ENCODE data around the gene AGPS.

DNA sequence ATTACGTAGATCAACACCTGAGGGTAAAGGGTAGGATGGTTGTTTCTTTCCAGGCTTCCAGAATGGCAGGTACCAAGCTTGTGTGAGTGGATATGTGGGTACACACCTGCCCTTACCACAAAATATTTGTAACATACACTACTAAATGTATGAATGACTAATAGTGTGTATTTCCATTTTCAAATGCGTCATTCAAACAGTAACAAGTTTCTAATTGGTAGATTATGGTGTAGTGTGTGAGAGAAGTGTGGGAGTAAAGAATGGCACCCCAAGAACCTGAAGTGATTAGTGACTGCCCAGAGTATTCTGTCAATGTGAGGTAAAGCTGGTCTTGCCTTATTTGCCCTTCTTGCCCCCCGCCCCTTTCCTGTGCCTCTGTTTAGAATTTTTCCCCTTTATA, 21.1 kb downstream of the AGPS start:
- TF ChIP-seq, protein P1, sequence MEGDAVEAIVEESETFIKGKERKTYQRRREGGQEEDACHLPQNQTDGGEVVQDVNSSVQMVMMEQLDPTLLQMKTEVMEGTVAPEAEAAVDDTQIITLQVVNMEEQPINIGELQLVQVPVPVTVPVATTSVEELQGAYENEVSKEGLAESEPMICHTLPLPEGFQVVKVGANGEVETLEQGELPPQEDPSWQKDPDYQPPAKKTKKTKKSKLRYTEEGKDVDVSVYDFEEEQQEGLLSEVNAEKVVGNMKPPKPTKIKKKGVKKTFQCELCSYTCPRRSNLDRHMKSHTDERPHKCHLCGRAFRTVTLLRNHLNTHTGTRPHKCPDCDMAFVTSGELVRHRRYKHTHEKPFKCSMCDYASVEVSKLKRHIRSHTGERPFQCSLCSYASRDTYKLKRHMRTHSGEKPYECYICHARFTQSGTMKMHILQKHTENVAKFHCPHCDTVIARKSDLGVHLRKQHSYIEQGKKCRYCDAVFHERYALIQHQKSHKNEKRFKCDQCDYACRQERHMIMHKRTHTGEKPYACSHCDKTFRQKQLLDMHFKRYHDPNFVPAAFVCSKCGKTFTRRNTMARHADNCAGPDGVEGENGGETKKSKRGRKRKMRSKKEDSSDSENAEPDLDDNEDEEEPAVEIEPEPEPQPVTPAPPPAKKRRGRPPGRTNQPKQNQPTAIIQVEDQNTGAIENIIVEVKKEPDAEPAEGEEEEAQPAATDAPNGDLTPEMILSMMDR (IDR thresholded peaks at IDR 0.05; ENCODE audit: low read depth, low read length), result no peak
- TF ChIP-seq EZH2phosphoT487 (IDR thresholded peaks at IDR 0.05; ENCODE audit: low read depth), result no peak

All from OCI-LY3 (cell line).